Calu3 (cell line): ENCODE data around the gene UBE2J2. TPM values are rescaled to one million over a fixed set of nuclear protein-coding genes. Genes with fewer than 3 reads are reported as not detected.
A peak's percentile ranks its signal among the peaks of the same experiment; 100 is the strongest.

Source experiments
- BruUV-seq: library from RNA; stranded (reverse); fragments of 400-500 nt; replicated peaks from 2 replicates; lab custom pipeline; 2021; lab: Mats Ljungman, UMichigan
- CTCF ChIA-PET: fragments of 300-600 bp; sonication (Branson Sonifier 250); formaldehyde crosslinking; loops from one replicate; lab custom pipeline; 2022; ENCODE audit warnings: antibody characterized with exemption; lab: Charles Lee
- DNase-seq: peaks from one replicate; pipeline ENCODE4 v3.0.0; 2022
- H3K27ac Mint-ChIP-seq: one replicate; pipeline ENCODE4 v1.8.0; 2022; ENCODE audit warnings: mixed read lengths; ENCODE audit not compliant: unreplicated experiment
- H3K27me3 Mint-ChIP-seq: one replicate; pipeline ENCODE4 v1.8.0; 2022; ENCODE audit warnings: mixed read lengths; ENCODE audit not compliant: unreplicated experiment
- H3K36me3 Mint-ChIP-seq: one replicate; pipeline ENCODE4 v1.8.0; 2022; ENCODE audit warnings: mild to moderate bottlenecking, moderate library complexity, mixed read lengths; ENCODE audit not compliant: insufficient read depth, unreplicated experiment
- H3K4me1 Mint-ChIP-seq: one replicate; pipeline ENCODE4 v1.8.0; 2022; ENCODE audit warnings: mild to moderate bottlenecking, low read depth, mixed read lengths; ENCODE audit not compliant: unreplicated experiment
- H3K4me3 Mint-ChIP-seq: one replicate; pipeline ENCODE4 v1.8.0; 2022; ENCODE audit warnings: mild to moderate bottlenecking, low read depth, moderate library complexity, mixed read lengths; ENCODE audit not compliant: unreplicated experiment
- H3K9me3 Mint-ChIP-seq: one replicate; pipeline ENCODE4 v1.8.0; 2022; ENCODE audit warnings: low read depth, mixed read lengths; ENCODE audit not compliant: unreplicated experiment
- intact Hi-C: fragments of 100-400 bp; cut with micrococcal nuclease; formaldehyde crosslinking; loops from one replicate; pipeline ENCODE4 v1.10.0; 2022; ENCODE audit not compliant: unreplicated experiment
- total RNA-seq: library from RNA; stranded (reverse); gene quantifications from 2 replicates; pipeline ENCODE4 v1.2.3, GENCODE V29; 2022
- TF ChIP-seq, protein P1 (sequence below): fragments of 200-600 bp; IDR thresholded peaks from one replicate; pipeline ENCODE4 v1.8.0; 2022; ENCODE audit warnings: antibody characterized with exemption; ENCODE audit not compliant: unreplicated experiment

Gene UBE2J2
- total RNA-seq, 1 experiment from 2014 or later: 45.6 TPM

DNA sequence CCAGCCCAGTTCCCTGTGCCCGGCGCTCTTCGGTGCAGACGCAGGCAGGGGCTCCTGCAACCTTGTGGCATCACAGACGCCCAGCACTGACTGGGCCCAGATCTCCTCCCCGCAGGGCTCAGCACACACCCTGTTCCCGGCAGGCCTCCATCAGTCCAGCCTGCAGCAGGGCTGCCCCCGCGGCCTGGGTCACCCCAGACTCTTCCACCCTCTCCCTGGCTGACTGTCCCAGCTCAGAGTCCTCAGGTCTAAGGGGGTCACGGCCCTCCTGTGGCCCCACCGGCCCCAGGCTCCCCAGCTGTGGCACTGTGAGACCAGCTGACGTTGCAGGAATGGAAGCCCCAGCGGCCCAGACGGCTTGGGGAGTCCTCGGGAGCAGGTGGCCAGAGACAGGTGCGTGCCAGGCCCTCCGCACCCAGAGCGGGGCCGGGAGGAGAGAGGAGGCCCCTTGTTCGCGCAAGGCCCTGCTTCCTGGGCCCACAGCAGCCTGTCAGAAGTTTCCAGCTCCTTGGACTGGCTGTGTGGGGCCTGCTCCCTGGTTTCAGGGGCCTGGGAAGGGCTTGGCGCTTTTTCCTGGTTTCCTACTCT lies 37.4 kb downstream of the UBE2J2 start:
- Mint-ChIP-seq H3K27ac (no peak overlapping the region), H3K4me1 (peaks cover 8% of the 10 kb centered on the region), H3K4me3 (no peak overlapping the region), H3K9me3 (no peaks in the 10 kb centered on the region), H3K36me3 (peaks cover 62% of the 10 kb centered on the region), H3K27me3 (no peaks in the 10 kb centered on the region)
- TF ChIP-seq, protein P1, sequence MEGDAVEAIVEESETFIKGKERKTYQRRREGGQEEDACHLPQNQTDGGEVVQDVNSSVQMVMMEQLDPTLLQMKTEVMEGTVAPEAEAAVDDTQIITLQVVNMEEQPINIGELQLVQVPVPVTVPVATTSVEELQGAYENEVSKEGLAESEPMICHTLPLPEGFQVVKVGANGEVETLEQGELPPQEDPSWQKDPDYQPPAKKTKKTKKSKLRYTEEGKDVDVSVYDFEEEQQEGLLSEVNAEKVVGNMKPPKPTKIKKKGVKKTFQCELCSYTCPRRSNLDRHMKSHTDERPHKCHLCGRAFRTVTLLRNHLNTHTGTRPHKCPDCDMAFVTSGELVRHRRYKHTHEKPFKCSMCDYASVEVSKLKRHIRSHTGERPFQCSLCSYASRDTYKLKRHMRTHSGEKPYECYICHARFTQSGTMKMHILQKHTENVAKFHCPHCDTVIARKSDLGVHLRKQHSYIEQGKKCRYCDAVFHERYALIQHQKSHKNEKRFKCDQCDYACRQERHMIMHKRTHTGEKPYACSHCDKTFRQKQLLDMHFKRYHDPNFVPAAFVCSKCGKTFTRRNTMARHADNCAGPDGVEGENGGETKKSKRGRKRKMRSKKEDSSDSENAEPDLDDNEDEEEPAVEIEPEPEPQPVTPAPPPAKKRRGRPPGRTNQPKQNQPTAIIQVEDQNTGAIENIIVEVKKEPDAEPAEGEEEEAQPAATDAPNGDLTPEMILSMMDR: no peak
- no peak for DNase-seq
- intact Hi-C loops: loop anchor here (10.0 kb wide), 1 partner anchor 71 kb away; no protein-coding TSS in a partner anchor
- CTCF ChIA-PET: interaction anchor here (0.6 kb wide), 1 partner anchor 110 kb away, joined by 4 read pairs; no protein-coding TSS in a partner anchor
- no TSS peak for BruUV-seq

DNA sequence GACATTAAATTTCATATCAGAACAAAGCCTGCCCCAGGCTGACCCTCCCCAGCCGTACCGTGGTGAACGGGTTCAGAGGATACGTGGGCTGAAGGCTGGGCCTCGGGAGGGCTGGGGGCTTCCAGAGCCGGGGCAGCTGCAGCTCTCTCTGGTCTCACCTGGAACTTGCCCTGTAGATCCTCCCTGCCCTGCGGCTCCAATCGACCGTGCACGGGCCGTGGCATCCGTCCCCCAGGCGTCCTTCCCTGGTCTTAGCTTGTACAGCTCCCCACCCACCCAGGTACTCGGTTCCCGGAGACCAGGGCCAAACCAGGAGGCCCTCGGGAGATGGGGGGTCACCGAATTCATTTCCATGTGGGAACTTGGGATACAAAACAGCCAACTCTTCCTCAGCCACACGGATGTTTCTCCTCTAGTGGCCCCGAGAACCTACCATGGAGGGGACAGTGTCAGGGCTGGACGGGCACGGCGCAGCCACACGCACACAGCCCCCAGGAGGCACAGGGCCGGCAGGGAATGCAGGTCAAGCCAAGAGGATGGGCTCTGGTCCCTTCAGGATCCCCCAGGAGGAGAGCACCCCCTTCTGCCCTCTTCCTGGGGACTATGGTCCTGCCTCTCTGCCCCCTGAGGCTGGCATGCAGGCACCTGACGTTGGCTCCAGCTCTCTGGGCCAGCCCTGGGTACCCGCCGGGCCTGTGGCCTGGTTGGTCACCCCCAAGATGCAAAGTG lies 38.5 kb downstream of the UBE2J2 start:
- Mint-ChIP-seq H3K27ac (peak overlapping the region; percentile 25), H3K4me3 (no peak overlapping the region), H3K9me3 (no peaks in the 10 kb centered on the region), H3K4me1 (peaks cover 8% of the 10 kb centered on the region), H3K27me3 (no peaks in the 10 kb centered on the region), H3K36me3 (peaks cover 73% of the 10 kb centered on the region)
- TF ChIP-seq, protein P1: no peak
- DNase-seq: no peak
- no TSS peak for BruUV-seq
- intact Hi-C loops: loop anchor here (10.0 kb wide), 1 partner anchor 70 kb away; no protein-coding TSS in a partner anchor
- CTCF ChIA-PET: interaction anchor here (0.5 kb wide), 1 partner anchor 596 kb away, joined by 5 read pairs; no protein-coding TSS in a partner anchor

DNA sequence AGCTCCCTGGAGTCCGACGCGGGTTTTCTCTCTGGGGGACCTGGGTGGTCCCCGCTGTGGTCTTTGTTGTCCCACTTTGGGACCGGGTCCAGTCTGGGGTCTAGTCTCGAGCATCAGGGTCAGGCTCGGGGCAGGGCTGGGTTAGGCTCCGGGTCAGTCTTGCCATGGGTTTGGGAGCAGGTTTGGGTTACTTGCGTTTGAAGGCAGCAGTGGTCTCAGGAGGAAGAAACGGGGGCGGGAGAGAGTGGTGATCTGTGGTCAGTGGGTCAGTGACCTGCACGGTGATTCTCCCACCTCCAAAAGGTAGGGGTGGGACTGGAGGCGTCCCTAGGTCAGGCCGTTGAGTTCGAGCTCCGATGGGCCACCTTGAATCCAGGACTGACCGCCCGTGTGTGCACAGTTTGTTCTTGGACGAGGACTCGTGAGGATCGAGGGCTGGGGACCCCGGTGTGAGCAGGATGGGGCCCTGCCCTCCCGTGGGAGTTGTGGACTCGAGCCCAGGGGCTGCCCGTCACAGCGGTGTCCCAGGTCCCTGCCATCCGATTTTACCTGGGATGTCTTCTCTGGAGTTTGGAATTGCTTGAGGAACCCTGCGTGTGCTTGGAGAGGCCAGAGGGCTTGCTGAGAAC lies 39.4 kb downstream of the UBE2J2 start:
- no TSS peak for BruUV-seq
- no peaks in the 10 kb centered on the region for H3K27me3 Mint-ChIP-seq

DNA sequence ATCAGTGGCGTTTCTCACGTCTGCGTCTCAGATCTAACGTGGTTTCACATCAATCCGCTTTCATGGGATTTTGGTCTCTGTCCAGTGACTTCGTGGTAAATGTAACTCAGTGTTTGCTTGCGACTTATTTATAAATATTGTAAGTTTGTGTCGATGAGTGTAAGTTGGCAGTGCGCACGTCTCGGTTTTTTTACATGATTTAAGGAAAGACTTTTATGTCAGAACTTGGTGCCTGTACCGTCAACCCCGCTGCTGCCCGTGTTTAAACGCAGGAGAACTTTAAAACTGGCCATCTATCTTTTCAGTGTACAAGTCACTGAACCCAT lies 40.1 kb downstream of the UBE2J2 start:
- no peak for DNase-seq
- Mint-ChIP-seq H3K9me3 (no peaks in the 10 kb centered on the region), H3K4me3 (peak overlapping the region; percentile 36), H3K4me1 (peaks cover 16% of the 10 kb centered on the region), H3K27me3 (no peaks in the 10 kb centered on the region), H3K27ac (peak overlapping the region; percentile 76), H3K36me3 (peaks cover 61% of the 10 kb centered on the region)
- intact Hi-C loops: loop anchor here (10.0 kb wide), 1 partner anchor 69 kb away; no protein-coding TSS in a partner anchor
- TF ChIP-seq, protein P1: no peak
- no TSS peak for BruUV-seq
- CTCF ChIA-PET: no interaction called here

More for the DNA sequence above, 39.4 kb downstream of the UBE2J2 start:
- peaks cover 68% of the 10 kb centered on the region for H3K36me3 Mint-ChIP-seq
- TF ChIP-seq, protein P1: no peak
- peaks cover 15% of the 10 kb centered on the region for H3K4me1 Mint-ChIP-seq
- no peaks in the 10 kb centered on the region for H3K9me3 Mint-ChIP-seq
- no peak for DNase-seq
- peak overlapping the region; percentile 36 for H3K4me3 Mint-ChIP-seq
- H3K27ac Mint-ChIP-seq: peak overlapping the region; percentile 25
- intact Hi-C loops: loop anchor here (10.0 kb wide), 1 partner anchor 69 kb away; no protein-coding TSS in a partner anchor
- CTCF ChIA-PET: interaction anchor here (0.5 kb wide), 1 partner anchor 597 kb away, joined by 5 read pairs; no protein-coding TSS in a partner anchor
